Peyer's patch (tissue), 4 donors: ENCODE data around the gene MX1.

Experiments used
- POLR2A ChIP-seq, 2 donors: fragments of 450-650 bp; IDR thresholded peaks; one replicate each; pipeline ENCODE4 v1.5.1; 2017; ENCODE audit warnings: antibody characterized with exemption in 2 of 2, mild to moderate bottlenecking in 2 of 2, moderate library complexity in 2 of 2
- TF ChIP-seq, protein P1 (sequence below), 6 experiments: fragments of 450-650 bp in 4 of 6; fragments of 200-600 bp in 2 of 6; sonication (generic) in 1 of 6; IDR thresholded peaks; one replicate each; pipeline ENCODE4 v1.5.1; 2017 to 2019; ENCODE audit warnings: antibody characterized with exemption in 6 of 6, mild to moderate bottlenecking in 3 of 6, moderate library complexity in 1 of 6

DNA sequence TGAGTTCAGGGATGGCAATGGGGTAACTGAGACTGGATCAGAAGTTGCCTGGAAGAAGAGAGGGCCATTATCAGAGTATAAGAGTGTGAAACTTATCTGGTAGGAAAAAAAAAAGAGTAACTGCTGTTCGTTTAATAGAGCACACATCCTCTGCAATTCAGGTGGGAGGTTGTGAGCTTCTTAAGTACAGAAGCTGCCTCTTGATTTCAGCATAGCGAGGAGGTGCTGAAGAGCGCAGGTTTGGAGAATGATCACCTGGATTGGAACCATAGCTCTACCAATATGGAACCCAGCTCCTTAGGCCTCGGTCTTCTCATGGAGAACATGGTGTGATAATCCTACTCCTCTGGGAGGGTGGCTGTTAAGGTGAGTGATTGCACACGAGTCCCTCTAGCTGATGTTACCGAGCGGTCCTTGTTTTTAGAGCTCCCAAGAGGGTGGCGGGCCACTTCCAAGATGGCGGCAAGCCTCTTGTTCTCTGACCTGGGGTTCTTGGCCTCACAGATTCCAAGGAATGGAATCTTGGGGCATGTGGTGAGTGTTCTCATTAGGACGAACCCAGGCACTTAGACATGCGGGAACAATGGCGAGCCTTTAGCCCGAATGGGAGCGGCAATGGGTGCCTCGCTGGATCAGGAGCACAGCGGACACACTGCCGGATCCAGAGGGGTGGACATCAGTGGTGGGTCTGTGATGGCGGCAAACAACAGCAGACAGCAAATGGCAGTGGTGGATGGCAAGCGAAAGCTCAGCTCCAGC lies 3.3 kb upstream of the MX1 start:
- TF ChIP-seq, protein P1, sequence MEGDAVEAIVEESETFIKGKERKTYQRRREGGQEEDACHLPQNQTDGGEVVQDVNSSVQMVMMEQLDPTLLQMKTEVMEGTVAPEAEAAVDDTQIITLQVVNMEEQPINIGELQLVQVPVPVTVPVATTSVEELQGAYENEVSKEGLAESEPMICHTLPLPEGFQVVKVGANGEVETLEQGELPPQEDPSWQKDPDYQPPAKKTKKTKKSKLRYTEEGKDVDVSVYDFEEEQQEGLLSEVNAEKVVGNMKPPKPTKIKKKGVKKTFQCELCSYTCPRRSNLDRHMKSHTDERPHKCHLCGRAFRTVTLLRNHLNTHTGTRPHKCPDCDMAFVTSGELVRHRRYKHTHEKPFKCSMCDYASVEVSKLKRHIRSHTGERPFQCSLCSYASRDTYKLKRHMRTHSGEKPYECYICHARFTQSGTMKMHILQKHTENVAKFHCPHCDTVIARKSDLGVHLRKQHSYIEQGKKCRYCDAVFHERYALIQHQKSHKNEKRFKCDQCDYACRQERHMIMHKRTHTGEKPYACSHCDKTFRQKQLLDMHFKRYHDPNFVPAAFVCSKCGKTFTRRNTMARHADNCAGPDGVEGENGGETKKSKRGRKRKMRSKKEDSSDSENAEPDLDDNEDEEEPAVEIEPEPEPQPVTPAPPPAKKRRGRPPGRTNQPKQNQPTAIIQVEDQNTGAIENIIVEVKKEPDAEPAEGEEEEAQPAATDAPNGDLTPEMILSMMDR (IDR thresholded peaks at IDR 0.05): no peak
- TF ChIP-seq POLR2A (IDR thresholded peaks at IDR 0.05): no peak
